GM19099 (cell line): Measurements from ENCODE around the gene MUC12.

Experiments used
- POLR2A ChIP-seq: IDR thresholded peaks from 3 replicates; pipeline ENCODE4 v1.6.1; 2011; ENCODE audit warnings: low read depth; ENCODE audit not compliant: insufficient read length; ENCODE audit errors: extremely low read depth

The MUC12 gene

GRCh38 chr7:100978300-100978699, 8.9 kb downstream of the MUC12 start:
- no peak for TF ChIP-seq POLR2A

GRCh38 chr7:100983451-100984187, 14.3 kb downstream of the MUC12 start:
- no peak for TF ChIP-seq POLR2A

GRCh38 chr7:100991631-100992030, 22.3 kb downstream of the MUC12 start:
- TF ChIP-seq POLR2A: no peak

GRCh38 chr7:101009629-101010028, 40.3 kb downstream of the MUC12 start:
- TF ChIP-seq POLR2A: no peak

GRCh38 chr7:101012931-101013330, 43.6 kb downstream of the MUC12 start:
- TF ChIP-seq POLR2A: no peak

- no peak for TF ChIP-seq POLR2A
Measured at GRCh38 chr7:101015626-101016025, 46.3 kb downstream of the MUC12 start.

- TF ChIP-seq POLR2A: peak; percentile 63
Measured at GRCh38 chr7:101017064-101017777, 47.9 kb downstream of the MUC12 start.

GRCh38 chr7:101018271-101019167, 49.2 kb downstream of the MUC12 start:
- no peak for TF ChIP-seq POLR2A

- TF ChIP-seq POLR2A: no peak
Measured at GRCh38 chr7:101020444-101020843, 51.1 kb downstream of the MUC12 start.

- no peak for TF ChIP-seq POLR2A
Measured at GRCh38 chr7:101021703-101022102, 52.3 kb downstream of the MUC12 start.

- TF ChIP-seq POLR2A: no peak
Measured at GRCh38 chr7:101023839-101024238, 54.5 kb downstream of the MUC12 start.

- no peak for TF ChIP-seq POLR2A
Measured at GRCh38 chr7:101031082-101031481, 61.7 kb downstream of the MUC12 start.

- no peak for TF ChIP-seq POLR2A
Measured at GRCh38 chr7:101035941-101036340, 66.6 kb downstream of the MUC12 start.

GRCh38 chr7:101058355-101058754, 89.0 kb downstream of the MUC12 start:
- no peak for TF ChIP-seq POLR2A

GRCh38 chr7:101059620-101059942, 90.2 kb downstream of the MUC12 start:
- TF ChIP-seq POLR2A: no peak
